OCI-LY1 (cell line): Measurements from ENCODE around the gene CHN2.

Source experiments
- CTCF ChIP-seq: fragments of 200-600 bp; sonication (generic), shearing (Covaris generic); IDR thresholded peaks from 2 replicates; pipeline ENCODE4 v1.5.1; 2017; ENCODE audit warnings: mild to moderate bottlenecking, antibody characterized with exemption, low read length, moderate library complexity, mixed read lengths
- EZH2 ChIP-seq: fragments of 200-600 bp; sonication (generic), shearing (Covaris generic); IDR thresholded peaks from 2 replicates; pipeline ENCODE4 v1.8.0; 2017; ENCODE audit warnings: borderline replicate concordance, mixed run types, mild to moderate bottlenecking, antibody characterized with exemption, low read length, moderate library complexity, mixed read lengths

- TF ChIP-seq CTCF (no peak), EZH2 (no peak)
These were observed 39.9 kb downstream of the CHN2 start for GRCh38 chr7:29234438-29234837.
